A172 (cell line): ENCODE results near the gene SHISA2. TPM values are rescaled to one million over a fixed set of nuclear protein-coding genes. Genes with fewer than 3 reads are reported as not detected.
"Not testable (repeated sequence)": the region's sequence is repeated elsewhere in the genome, so short reads cannot be mapped to it uniquely, and the experiment has no call there.

Source experiments
- DNase-seq: peaks from one replicate; pipeline ENCODE4 v3.0.0-alpha.2; 2015; ENCODE audit warnings: low spot score
- total RNA-seq: library from RNA; depleted of rRNA; stranded (reverse); fragments of >200 nt; shearing (Covaris generic); gene quantifications from 2 replicates; pipeline ENCODE4 v1.2.3, GENCODE V29; 2014; rRNA removed

SHISA2 gene
- total RNA-seq = not detected in 2 replicates

- DNase-seq = no peak
These were observed at the start of gene SHISA2 for GRCh38 chr13:26051657-26052311. TSS of gene SHISA2 (minus strand) at chr13:26052016. CDS start at chr13:26050975, 1,041 bp downstream.

- DNase-seq = no peak
These were observed 44.2 kb upstream of the SHISA2 start for GRCh38 chr13:26095846-26096610.

GRCh38 chr13:26095338-26095737 is 43.5 kb upstream of the SHISA2 start:
- no peak for DNase-seq

GRCh38 chr13:26076821-26077220 is 25.0 kb upstream of the SHISA2 start:
- DNase-seq = not testable (repeated sequence)

- DNase-seq = no peak
These were observed 23.7 kb upstream of the SHISA2 start for GRCh38 chr13:26075498-26075897.

DNA sequence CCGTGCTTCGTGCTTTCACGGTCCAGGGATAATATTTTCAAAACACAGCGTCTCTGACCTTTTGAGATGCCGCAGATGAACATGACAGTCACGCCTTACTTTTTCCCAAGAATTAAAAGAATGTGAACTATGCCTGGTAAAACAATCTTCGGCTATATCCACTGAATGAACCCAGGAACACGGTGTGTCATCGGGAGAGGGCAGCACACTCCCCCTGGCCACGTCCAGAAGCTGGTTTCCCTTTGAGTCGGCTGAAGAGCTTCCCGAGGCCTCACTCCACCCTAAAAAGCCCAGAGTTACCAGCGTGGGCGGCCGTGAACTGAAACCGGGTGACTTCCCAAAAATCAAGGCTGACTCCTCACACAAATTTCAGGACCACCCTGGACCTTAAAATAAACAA is 22.9 kb upstream of the SHISA2 start:
- DNase-seq = peak; percentile 63

DNA sequence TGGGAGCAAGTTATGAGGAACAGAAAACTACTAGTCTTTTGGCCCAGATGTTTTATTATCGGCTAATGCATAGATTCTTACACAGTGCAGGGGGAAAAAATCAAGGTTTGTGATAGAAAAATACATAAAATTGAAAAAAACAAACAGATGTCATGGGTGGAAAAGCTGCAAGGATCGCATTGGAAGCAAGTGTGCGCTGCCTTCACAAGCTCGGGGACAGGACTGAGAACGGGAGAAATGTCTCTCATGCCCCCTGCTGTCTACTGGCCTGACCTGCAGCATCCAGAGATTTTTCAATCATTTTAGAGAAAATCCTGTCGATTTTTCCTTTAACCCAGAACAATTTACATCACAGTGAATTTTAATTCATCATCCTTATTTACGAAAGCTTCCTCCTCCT is 20.5 kb upstream of the SHISA2 start:
- DNase-seq = not testable (repeated sequence)

- no peak for DNase-seq
These were observed 19.9 kb upstream of the SHISA2 start for GRCh38 chr13:26071691-26072090.

DNA sequence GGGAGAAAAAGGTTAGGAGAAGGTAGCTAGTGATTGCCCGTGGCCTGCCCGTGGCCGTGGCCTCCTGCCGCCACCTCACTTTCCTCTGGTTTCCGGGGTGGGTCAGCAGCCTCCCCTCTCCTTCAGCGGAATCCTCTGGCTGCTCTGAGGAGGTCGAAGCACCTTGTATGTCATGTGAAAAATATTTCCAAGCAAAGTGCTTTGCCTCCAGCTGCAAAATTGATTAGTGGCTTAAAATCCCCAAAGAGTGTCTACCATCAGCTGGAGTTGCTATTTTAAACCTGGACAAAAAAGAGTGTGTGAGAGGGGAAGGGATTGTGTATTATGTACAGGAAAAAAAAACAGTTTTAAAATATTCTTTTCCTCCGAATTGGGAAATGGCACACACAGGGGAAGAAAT is 17.8 kb upstream of the SHISA2 start:
- DNase-seq = not testable (repeated sequence)

DNA sequence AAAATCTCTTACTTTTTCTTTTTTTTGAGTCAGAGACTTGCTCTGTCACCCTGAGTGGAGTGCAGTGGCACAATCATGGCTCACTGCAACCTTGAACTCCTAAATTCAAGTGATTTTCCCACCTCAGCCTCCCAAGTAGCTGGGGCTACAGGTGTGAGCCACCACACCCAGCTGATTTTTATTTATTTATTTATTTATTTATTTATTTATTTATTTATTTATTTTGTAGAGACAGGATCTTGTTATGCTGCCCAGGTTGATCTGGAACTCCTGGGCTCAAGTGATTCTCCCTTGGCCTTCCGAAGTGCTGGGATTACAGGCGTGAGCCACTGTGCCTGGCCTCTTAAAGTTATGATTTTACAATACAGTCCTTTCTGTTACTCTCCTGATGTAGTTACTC is 16.6 kb upstream of the SHISA2 start:
- not testable (repeated sequence) for DNase-seq

DNA sequence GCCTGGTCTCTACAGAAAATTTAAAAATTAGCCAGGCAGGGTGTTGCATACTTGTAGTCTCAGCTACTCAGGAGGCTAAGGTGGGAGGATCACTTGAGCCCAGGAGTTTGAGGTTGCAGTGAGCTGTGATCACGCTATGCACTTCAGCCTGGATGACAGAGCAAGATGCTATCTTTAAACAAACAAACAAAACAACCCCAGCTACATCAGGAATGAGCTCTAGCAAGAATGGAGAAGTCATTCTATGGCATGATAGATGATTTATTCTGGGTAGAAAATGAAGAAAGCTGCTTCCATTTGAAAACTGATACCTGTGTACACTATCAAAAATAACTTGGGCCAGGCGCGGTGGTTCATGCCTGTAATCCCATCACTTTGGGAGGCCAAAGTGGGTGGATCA is 15.8 kb upstream of the SHISA2 start:
- DNase-seq = no peak

- not testable (repeated sequence) for DNase-seq
These were observed 14.7 kb upstream of the SHISA2 start for GRCh38 chr13:26066492-26066891.

DNA sequence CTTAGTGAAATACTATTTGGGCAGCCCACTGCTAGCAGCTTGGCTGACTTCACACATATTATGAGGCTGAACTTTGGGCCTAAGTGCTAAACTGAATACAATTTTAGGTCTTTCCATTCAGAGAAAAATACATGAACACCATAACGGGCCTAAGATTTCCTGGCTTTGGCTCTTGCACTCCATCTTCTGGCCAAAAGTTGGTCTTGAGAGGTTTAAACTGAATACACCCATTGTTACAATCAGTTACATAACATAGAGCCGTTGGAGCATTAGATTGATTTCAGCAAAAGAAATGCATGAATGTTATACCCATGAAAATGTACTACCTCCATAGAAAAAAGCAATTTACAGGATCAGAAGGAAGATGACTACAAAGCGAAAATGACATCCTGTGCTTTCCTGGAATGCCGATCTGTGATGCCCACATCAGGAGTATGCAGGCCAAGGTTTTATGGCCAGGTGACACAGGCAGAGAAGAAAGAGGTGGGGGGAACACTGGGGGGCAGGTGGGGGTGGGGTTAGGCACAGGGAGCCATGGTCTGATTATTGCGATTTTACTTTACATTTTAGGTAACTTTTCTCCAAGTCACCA is 11.1 kb upstream of the SHISA2 start:
- peak; percentile 54 for DNase-seq

GRCh38 chr13:26061947-26062346 is 10.1 kb upstream of the SHISA2 start:
- DNase-seq = peak; percentile 88

GRCh38 chr13:26061256-26061655 is 9.4 kb upstream of the SHISA2 start:
- DNase-seq = no peak

- DNase-seq = no peak
These were observed 8.5 kb upstream of the SHISA2 start for GRCh38 chr13:26060357-26060756.

DNA sequence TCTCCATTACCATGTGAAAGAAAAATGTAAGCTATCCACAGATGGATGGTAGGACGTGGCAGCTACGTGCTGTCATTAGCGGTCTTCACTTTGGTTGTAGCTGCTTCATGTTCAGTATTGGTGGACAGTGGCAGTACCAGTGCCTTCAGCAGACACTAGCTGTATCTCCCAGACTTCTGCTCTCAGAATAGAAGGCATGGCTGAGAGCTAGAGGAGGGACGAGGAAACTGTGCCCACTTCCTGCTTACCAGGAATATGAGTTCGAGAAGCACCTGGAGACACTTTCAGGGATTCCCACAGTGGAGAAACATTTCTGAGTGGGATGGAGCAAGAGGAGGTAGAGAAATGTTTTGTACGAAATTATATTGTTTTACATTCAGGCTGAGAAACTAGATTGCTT is 6.9 kb upstream of the SHISA2 start:
- DNase-seq = no peak

DNA sequence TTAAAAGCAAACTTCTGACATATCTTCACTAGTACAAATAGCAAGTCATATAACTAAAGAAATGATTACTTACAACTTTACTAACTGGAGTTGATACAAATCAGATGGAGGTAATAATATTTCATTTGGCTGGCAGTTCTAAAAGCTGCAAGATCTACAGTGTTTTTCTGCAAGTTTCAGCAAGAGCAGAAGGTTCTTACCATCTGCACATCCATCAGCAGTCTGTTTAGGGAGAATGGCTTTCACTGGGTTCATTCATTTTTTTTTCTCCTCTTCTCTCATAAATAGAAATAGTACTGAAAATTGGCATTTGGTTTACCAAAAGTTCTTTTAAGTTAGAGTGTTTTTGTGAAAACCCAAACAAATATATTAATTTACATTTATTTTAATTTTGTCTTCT is 3.1 kb upstream of the SHISA2 start:
- DNase-seq = no peak

- DNase-seq = no peak
These were observed 1.7 kb upstream of the SHISA2 start for GRCh38 chr13:26053418-26053980.

- no peak for DNase-seq
These were observed 521 bp upstream of the SHISA2 start for GRCh38 chr13:26052337-26052736.

DNA sequence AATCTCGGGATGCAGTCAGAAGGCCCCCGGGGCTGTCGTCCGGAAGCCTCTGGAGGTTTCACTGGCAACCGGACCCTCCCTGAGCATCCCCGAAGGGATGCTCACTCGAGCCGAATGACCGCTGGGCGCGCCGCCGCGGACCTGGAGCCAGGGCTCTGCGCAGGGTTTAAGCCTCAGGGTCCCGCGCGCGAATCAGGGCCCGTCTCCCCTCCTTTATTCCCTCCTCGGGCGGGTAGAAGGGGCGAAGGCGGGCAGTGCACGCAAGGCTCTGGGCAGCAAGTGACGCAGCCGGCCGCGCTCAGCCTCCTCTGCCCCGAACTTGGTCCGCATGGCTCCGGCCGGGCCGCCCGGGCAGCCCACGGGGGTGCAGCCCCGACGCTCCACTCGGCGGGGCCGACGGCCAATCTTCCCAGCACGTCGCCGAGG is 572 bp downstream of the SHISA2 start:
- no peak for DNase-seq

- no peak for DNase-seq
These were observed 1.1 kb downstream of the SHISA2 start for GRCh38 chr13:26050568-26051230.
